Testis (tissue), 3 donors: ENCODE results near the gene ZSWIM6. TPM values are rescaled to one million over a fixed set of nuclear protein-coding genes. Genes with fewer than 3 reads are reported as not detected.

ENCODE experiments used
- DNase-seq: peaks from one replicate; pipeline ENCODE4 v3.0.0-alpha.2; 2019
- H3K27ac ChIP-seq, 2 donors: fragments of 200-600 bp; sonication (generic); one replicate each; pipeline ENCODE4 v1.5.1; 2019
- H3K27me3 ChIP-seq: fragments of 200-600 bp; sonication (generic); one replicate; pipeline ENCODE4 v1.5.1; 2019
- H3K36me3 ChIP-seq: fragments of 200-600 bp; sonication (generic); one replicate; pipeline ENCODE4 v1.5.1; 2017; ENCODE audit warnings: low read depth; ENCODE audit errors: missing control alignments
- H3K4me1 ChIP-seq: fragments of 200-600 bp; sonication (generic); one replicate; pipeline ENCODE4 v1.5.1; 2019
- H3K4me3 ChIP-seq, 2 donors: fragments of 200-600 bp; sonication (generic); one replicate each; pipeline ENCODE4 v1.5.1; 2017 to 2019
- H3K9me3 ChIP-seq: fragments of 200-600 bp; sonication (generic); one replicate; pipeline ENCODE4 v1.5.1; 2017
- POLR2A ChIP-seq: fragments of 450-650 bp; IDR thresholded peaks from one replicate; pipeline ENCODE4 v1.6.1; 2017; ENCODE audit warnings: antibody characterized with exemption, mild to moderate bottlenecking, moderate library complexity
- WGBS, 2 donors: methylation state at CpG; one replicate each; pipeline ENCODE4 v1.1.5; 2018; 5-methylcytosine and 5-hydroxymethylcytosine counted together
- intact Hi-C: fragments of 100-400 bp; cut with DNase I; formaldehyde crosslinking; loops from one replicate; pipeline ENCODE4 v1.15.1; 2023; ENCODE audit warnings: low total_unique reads
- polyA plus RNA-seq: library from polyadenylated mRNA; stranded (reverse); fragments of 350-450 nt; fragmentation: Illumina TruSeq; extraction: RNeasy Lipid Tissue Mini Kit (QIAGEN cat#74804); gene quantifications from one replicate; pipeline ENCODE4 v1.2.3, GENCODE V29; 2014; ENCODE audit warnings: low read depth, low replicate concordance; ENCODE audit not compliant: insufficient read depth
- total RNA-seq, 2 donors: library from RNA; depleted of rRNA; stranded (reverse); fragments of >200 nt; gene quantifications; one replicate each; pipeline ENCODE4 v1.2.3, GENCODE V29; 2016
- TF ChIP-seq, protein P1 (sequence below), 3 experiments: fragments of 450-650 bp in 2 of 3; fragments of 200-600 bp in 1 of 3; sonication (generic) in 1 of 3; IDR thresholded peaks; one replicate each; pipeline ENCODE4 v1.5.1; 2016 to 2019; ENCODE audit warnings: antibody characterized with exemption in 3 of 3, mild to moderate bottlenecking in 2 of 3, moderate library complexity in 1 of 3

Gene ZSWIM6
- total and polyA plus RNA-seq, 3 donors from 2014 or later: 14.6 to 18.0 (median 16.5) TPM

DNA sequence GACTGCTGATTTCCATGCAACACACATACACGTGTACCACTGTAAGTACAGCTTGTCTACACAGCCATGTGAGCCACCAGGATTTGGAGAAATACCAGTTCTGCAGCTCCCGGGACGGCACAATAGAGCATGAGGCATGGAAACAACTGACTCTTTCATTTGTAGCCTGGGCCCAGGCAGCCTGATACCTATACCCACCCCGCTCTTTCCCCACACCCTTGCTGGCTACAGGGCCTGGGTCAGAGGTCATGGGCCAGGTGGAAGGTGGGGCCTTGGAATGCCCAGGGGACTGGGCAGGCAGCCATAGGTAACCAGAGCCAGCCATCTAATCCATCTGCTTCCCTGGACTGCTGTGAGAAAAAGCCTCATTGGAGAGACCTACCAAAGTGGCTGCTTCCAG is 39.0 kb upstream of the ZSWIM6 start:
- Histone ChIP-seq H3K27ac (no peak overlapping the region), H3K4me1 (no peaks in the 10 kb centered on the region), H3K36me3 (no peaks in the 10 kb centered on the region), H3K9me3 (no peaks in the 10 kb centered on the region), H3K27me3 (no peaks in the 10 kb centered on the region), H3K4me3 (no peak overlapping the region)
- TF ChIP-seq, protein P1, sequence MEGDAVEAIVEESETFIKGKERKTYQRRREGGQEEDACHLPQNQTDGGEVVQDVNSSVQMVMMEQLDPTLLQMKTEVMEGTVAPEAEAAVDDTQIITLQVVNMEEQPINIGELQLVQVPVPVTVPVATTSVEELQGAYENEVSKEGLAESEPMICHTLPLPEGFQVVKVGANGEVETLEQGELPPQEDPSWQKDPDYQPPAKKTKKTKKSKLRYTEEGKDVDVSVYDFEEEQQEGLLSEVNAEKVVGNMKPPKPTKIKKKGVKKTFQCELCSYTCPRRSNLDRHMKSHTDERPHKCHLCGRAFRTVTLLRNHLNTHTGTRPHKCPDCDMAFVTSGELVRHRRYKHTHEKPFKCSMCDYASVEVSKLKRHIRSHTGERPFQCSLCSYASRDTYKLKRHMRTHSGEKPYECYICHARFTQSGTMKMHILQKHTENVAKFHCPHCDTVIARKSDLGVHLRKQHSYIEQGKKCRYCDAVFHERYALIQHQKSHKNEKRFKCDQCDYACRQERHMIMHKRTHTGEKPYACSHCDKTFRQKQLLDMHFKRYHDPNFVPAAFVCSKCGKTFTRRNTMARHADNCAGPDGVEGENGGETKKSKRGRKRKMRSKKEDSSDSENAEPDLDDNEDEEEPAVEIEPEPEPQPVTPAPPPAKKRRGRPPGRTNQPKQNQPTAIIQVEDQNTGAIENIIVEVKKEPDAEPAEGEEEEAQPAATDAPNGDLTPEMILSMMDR (IDR thresholded peaks at IDR 0.05): no peak
- no peak for TF ChIP-seq POLR2A
- intact Hi-C loops: no loop called here
- 81 to 88% methylated on average over 4 of the region's 4 CpGs for WGBS, 2 donors
- no peak for DNase-seq

DNA sequence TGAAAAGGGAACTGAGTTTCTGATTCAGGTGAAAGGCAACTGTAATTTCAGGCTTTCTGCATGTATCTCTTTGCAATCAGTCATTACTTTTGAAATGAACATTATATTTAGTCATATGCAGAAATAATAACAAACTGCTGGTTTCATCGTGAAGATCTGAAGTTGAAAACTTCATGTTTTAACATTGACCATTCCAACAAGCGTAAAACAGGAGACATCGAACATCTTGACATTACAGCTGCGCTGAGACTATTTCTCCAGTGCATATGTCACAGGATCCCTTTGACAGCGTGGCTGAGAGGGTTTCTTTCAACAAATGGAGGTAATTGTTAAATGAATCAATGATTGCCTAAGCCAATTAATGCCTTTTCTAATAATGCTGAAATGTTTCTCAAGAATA is 38.2 kb upstream of the ZSWIM6 start:
- Histone ChIP-seq H3K4me1 (no peaks in the 10 kb centered on the region), H3K36me3 (no peaks in the 10 kb centered on the region), H3K27ac (no peak overlapping the region), H3K27me3 (no peaks in the 10 kb centered on the region), H3K4me3 (no peak overlapping the region), H3K9me3 (no peaks in the 10 kb centered on the region)
- no peak for DNase-seq
- intact Hi-C loops: no loop called here
- 95 to 96% methylated on average over 5 of the region's 5 CpGs for WGBS, 2 donors
- no peak for TF ChIP-seq POLR2A
- TF ChIP-seq, protein P1 (IDR thresholded peaks at IDR 0.05): no peak

DNA sequence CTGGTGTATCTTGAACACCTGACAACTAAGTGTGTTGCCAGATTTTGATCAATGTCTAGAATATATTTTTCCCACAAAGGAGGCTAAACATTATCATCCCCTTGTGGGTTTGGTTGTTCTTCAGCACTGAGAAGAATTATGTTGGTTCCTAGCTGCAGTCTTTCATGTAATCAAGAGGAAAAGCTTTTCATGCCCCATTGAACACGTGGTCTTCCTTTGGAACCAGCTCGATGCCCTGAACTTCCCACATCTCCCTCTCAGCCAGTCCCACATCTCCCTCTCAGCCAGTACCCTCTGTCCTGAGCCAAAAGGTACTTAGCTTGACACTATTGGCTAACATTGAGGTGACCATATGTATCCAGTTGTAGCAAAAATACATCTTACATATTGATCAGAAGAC is 36.7 kb upstream of the ZSWIM6 start:
- H3K4me1 ChIP-seq: no peaks in the 10 kb centered on the region
- no peaks in the 10 kb centered on the region for H3K27me3 ChIP-seq
- H3K36me3 ChIP-seq: no peaks in the 10 kb centered on the region
- intact Hi-C loops: no loop called here
- no peak for TF ChIP-seq POLR2A
- TF ChIP-seq, protein P1 (IDR thresholded peaks at IDR 0.05): no peak
- H3K27ac ChIP-seq: no peak overlapping the region
- DNase-seq: no peak
- H3K9me3 ChIP-seq: no peaks in the 10 kb centered on the region
- 85% methylated on average over 2 of the region's 2 CpGs for WGBS, 2 donors
- no peak overlapping the region for H3K4me3 ChIP-seq

DNA sequence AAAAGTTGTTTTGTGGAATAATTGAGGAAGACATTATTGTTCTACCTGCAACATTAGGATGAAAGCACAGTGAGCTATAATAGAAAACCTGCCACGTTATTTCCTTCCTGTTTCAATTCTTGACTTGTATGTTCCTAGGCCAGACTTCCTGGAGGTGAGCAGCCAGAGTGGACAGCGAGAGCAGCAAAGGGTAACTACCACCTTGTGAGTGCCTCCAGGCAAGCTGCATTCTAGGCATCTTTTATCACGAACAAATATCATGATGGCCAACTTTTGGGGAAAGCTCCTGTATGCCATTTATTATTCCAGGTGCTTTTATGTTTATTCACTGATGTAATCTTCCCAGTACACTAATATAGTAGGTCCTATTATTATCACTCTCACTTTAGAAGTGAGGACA is 34.0 kb upstream of the ZSWIM6 start:
- intact Hi-C loops: no loop called here
- TF ChIP-seq POLR2A: no peak
- TF ChIP-seq, protein P1 (IDR thresholded peaks at IDR 0.05): no peak
- Histone ChIP-seq H3K27ac (no peak overlapping the region), H3K36me3 (no peaks in the 10 kb centered on the region), H3K4me1 (no peaks in the 10 kb centered on the region), H3K27me3 (no peaks in the 10 kb centered on the region), H3K4me3 (no peak overlapping the region), H3K9me3 (no peaks in the 10 kb centered on the region)
- 86 to 89% methylated on average over 3 of the region's 3 CpGs for WGBS, 2 donors
- DNase-seq: no peak

DNA sequence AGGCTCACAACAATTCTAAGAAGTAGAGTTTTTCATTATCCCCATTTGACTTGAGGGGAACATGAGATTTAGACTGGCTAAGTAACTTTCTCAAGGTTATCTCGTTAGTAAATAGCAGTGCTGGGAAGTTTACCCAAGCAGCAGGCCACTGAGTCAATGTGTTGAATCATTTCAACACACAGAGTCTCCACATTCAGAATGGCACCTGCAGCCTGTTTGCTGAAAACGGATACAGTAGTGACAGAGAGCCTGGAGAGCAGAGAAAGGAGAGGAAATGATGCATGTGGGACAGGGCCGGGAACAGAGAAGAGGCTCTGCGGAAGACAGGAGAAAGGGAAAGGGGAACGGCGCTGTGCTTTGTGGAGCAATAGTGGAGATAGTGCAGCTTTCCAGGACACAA is 33.5 kb upstream of the ZSWIM6 start:
- no peaks in the 10 kb centered on the region for H3K4me1 ChIP-seq
- DNase-seq: no peak
- H3K4me3 ChIP-seq: no peak overlapping the region
- intact Hi-C loops: no loop called here
- TF ChIP-seq POLR2A: no peak
- TF ChIP-seq, protein P1 (IDR thresholded peaks at IDR 0.05): no peak
- H3K27ac ChIP-seq: no peak overlapping the region
- WGBS, 2 donors: 81 to 82% methylated on average over 6 of the region's 6 CpGs
- H3K36me3 ChIP-seq: no peaks in the 10 kb centered on the region
- H3K27me3 ChIP-seq: no peaks in the 10 kb centered on the region
- H3K9me3 ChIP-seq: no peaks in the 10 kb centered on the region
